CD4-positive, alpha-beta T cell (primary cell): ENCODE results near the gene ZNF24. TPM values are rescaled to one million over a fixed set of nuclear protein-coding genes. Genes with fewer than 3 reads are reported as not detected.

ENCODE experiments used
- ATAC-seq: fragments of 200-7000 bp; cut with Tn5 transposase; one replicate; pipeline ENCODE4 v1.10.0; 2022; ENCODE audit warnings: mild to moderate bottlenecking; ENCODE audit not compliant: poor library complexity
- CTCF ChIA-PET: fragments of 350-600 bp; sonication (Branson Sonifier 250); formaldehyde crosslinking; loops from one replicate; lab custom pipeline; 2021; ENCODE audit warnings: antibody characterized with exemption, inconsistent platforms; lab: Charles Lee
- POLR2A ChIA-PET: fragments of 350-600 bp; sonication (Branson Sonifier 250); formaldehyde crosslinking; loops from one replicate; lab custom pipeline; 2021; ENCODE audit warnings: antibody characterized with exemption, inconsistent platforms; lab: Charles Lee
- DNase-seq, 14 experiments: peaks; one replicate each; pipeline ENCODE4 v3.0.0-alpha.2; 2013 to 2020; ENCODE audit warnings: mixed read lengths in 2 of 14
- H3K27ac ChIP-seq, 2 donors: one replicate each; pipeline versions ENCODE4 v1.5.1 to v1.7.0; 2013; ENCODE audit warnings: low read length in 2 of 2, low read depth in 1 of 2, mild to moderate bottlenecking in 1 of 2
- H3K27me3 ChIP-seq, 2 experiments: 1 replicate in 1 of 2; 2 replicates in 1 of 2; pipeline versions ENCODE4 v1.6.1 to v1.7.0; 2013; ENCODE audit warnings: low read length in 2 of 2, control low read depth in 1 of 2, mild to moderate bottlenecking in 1 of 2, moderate library complexity in 1 of 2; ENCODE audit not compliant: insufficient read depth in 2 of 2, control insufficient read depth in 1 of 2
- H3K36me3 ChIP-seq: one replicate; pipeline ENCODE4 v1.6.1; 2013; ENCODE audit warnings: low read length, control low read depth; ENCODE audit not compliant: insufficient read depth
- H3K4me1 ChIP-seq: one replicate; pipeline ENCODE4 v1.6.1; 2013; ENCODE audit warnings: low read length, control low read depth; ENCODE audit not compliant: insufficient read depth
- H3K4me3 ChIP-seq: one replicate; pipeline ENCODE4 v1.5.1; 2013; ENCODE audit warnings: mild to moderate bottlenecking, low read length, moderate library complexity
- H3K9me3 ChIP-seq, 2 experiments: 1 replicate in 1 of 2; 2 replicates in 1 of 2; pipeline versions ENCODE4 v1.6.1 to v1.7.0; 2013; ENCODE audit warnings: low read length in 2 of 2, mild to moderate bottlenecking in 2 of 2, control low read depth in 1 of 2, moderate library complexity in 1 of 2; ENCODE audit not compliant: control insufficient read depth in 1 of 2, insufficient read depth in 1 of 2
- H3K27ac Mint-ChIP-seq: one replicate; pipeline ENCODE4 v1.8.0; 2020; ENCODE audit warnings: mixed read lengths
- H3K27me3 Mint-ChIP-seq: one replicate; pipeline ENCODE4 v1.8.0; 2021; ENCODE audit warnings: mixed read lengths
- H3K36me3 Mint-ChIP-seq: one replicate; pipeline ENCODE4 v1.8.0; 2021; ENCODE audit warnings: low read depth, mixed read lengths
- H3K4me1 Mint-ChIP-seq: one replicate; pipeline ENCODE4 v1.8.0; 2021; ENCODE audit warnings: low read depth, mixed read lengths
- H3K4me3 Mint-ChIP-seq: one replicate; pipeline ENCODE4 v1.8.0; 2020; ENCODE audit warnings: mild to moderate bottlenecking, mixed read lengths
- H3K9me3 Mint-ChIP-seq: one replicate; pipeline ENCODE4 v1.8.0; 2020; ENCODE audit warnings: mixed read lengths
- intact Hi-C, 2 experiments: fragments of 100-400 bp; cut with DNase I in 1 of 2; cut with micrococcal nuclease in 1 of 2; formaldehyde crosslinking; loops; one replicate each; pipeline versions ENCODE4 v1.15.1 to v1.9.0; 2023 to 2025; cut with DNase I, micrococcal nuclease
- total RNA-seq, 174 experiments: library from RNA in 2 of 174; stranded (reverse) in 2 of 174; gene quantifications; one replicate each; pipeline ENCODE4 v1.2.3 and lab custom pipeline; 2021 to 2026
- TF ChIP-seq, protein P1 (sequence below): fragments of 200-600 bp; IDR thresholded peaks from one replicate; pipeline ENCODE4 v1.8.0; 2022; ENCODE audit warnings: antibody characterized with exemption, mild to moderate bottlenecking

Gene ZNF24
- total RNA-seq, 2 experiments from 2014 or later = 65.9 to 68.3 TPM

DNA sequence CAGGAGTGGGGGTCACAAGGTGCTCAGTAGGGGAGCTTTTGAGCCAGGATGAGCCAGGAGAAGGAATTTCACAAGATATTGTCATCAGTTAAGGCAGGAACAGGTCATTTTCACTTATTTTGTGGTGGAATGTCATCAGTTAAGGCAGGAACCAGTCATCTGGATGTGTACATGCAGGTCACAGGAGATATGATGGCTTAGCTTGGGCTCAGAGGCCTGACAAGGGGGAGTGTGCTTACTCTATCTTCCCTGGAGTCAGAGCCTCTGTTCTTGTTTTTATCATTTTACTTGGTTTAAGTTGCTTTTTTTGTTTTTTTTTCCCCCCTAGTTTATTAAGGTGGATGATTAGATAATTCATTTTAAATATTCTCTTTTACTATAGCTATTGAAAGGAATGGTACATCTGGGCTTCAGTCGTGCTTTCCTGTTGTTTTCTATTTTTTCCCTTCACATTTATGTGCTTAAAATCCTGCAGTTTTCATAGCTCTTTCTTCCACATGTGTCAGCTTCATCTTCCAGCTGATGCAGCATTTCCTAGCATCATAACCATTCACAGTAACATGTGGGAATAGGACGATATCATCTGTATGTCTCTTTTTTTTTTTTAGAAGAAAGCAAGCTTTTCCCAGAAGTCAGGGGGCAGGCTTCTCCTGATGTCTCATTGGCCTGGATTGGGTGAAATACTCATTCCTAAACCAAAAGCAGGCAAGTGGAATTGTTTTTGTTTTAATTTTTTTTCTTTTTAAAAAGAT, 17.5 kb upstream of the ZNF24 start:
- no peak overlapping the region for H3K4me3 ChIP-seq
- ATAC-seq (no peak), DNase-seq (no peak)
- H3K36me3 Mint-ChIP-seq = no peaks in the 10 kb centered on the region
- no peaks in the 10 kb centered on the region for H3K27me3 ChIP-seq
- no peaks in the 10 kb centered on the region for H3K9me3 ChIP-seq
- H3K9me3 Mint-ChIP-seq = no peaks in the 10 kb centered on the region
- CTCF ChIA-PET = no interaction called here
- intact Hi-C loops = no loop called here
- H3K27ac ChIP-seq = no peak overlapping the region
- no peak overlapping the region for H3K27ac Mint-ChIP-seq
- H3K4me1 ChIP-seq = no peaks in the 10 kb centered on the region
- H3K36me3 ChIP-seq = no peaks in the 10 kb centered on the region
- H3K4me1 Mint-ChIP-seq = no peaks in the 10 kb centered on the region
- H3K27me3 Mint-ChIP-seq = no peaks in the 10 kb centered on the region
- TF ChIP-seq, protein P1, sequence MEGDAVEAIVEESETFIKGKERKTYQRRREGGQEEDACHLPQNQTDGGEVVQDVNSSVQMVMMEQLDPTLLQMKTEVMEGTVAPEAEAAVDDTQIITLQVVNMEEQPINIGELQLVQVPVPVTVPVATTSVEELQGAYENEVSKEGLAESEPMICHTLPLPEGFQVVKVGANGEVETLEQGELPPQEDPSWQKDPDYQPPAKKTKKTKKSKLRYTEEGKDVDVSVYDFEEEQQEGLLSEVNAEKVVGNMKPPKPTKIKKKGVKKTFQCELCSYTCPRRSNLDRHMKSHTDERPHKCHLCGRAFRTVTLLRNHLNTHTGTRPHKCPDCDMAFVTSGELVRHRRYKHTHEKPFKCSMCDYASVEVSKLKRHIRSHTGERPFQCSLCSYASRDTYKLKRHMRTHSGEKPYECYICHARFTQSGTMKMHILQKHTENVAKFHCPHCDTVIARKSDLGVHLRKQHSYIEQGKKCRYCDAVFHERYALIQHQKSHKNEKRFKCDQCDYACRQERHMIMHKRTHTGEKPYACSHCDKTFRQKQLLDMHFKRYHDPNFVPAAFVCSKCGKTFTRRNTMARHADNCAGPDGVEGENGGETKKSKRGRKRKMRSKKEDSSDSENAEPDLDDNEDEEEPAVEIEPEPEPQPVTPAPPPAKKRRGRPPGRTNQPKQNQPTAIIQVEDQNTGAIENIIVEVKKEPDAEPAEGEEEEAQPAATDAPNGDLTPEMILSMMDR = no peak
- POLR2A ChIA-PET = interaction anchor here (0.6 kb wide), 1 partner anchor 1464 kb away, joined by 5 read pairs; no protein-coding TSS in a partner anchor
- H3K4me3 Mint-ChIP-seq = no peak overlapping the region

DNA sequence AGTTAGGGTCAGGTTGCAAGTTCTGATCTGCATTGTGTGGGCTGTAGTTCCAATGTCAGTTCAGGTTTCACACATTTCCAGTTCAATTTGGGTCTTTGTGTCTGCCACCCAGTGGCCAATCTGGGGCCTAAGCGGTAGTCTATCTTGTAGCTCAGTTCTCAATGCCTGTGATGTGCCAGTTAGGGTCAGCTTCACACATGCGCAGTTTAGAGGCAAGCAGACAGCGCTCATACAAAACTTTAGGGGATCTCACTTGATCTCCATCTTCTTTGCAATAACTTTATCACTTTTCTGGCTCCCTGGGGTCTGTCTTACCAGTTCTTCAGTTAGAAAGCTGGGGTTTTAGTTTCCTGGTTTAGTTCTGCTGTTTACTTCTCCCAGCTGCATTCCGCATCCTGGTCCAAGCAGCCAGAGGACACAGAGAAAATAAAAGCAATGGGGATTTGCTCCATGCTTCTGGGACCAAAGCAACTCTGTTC, 11.0 kb upstream of the ZNF24 start:
- H3K4me1 ChIP-seq = no peaks in the 10 kb centered on the region
- POLR2A ChIA-PET = interaction anchor here (0.8 to 1.0 kb wide), 2 partner anchors 9 to 11 kb away, joined by 3 to 5 read pairs; partner anchors contain the start of gene ZNF24
- H3K4me3 ChIP-seq = no peak overlapping the region
- no peak overlapping the region for H3K27ac ChIP-seq
- Mint-ChIP-seq H3K4me3 (no peak overlapping the region), H3K27ac (no peak overlapping the region), H3K27me3 (no peaks in the 10 kb centered on the region), H3K9me3 (peaks cover 4% of the 10 kb centered on the region), H3K36me3 (no peaks in the 10 kb centered on the region), H3K4me1 (peaks cover 4% of the 10 kb centered on the region)
- intact Hi-C loops = loop anchor here (1.0 to 5.0 kb wide), 4 partner anchors 124 to 349 kb away; no protein-coding TSS in a partner anchor
- peaks cover 8 to 9% of the 10 kb centered on the region in 2 experiments for H3K9me3 ChIP-seq
- no peaks in the 10 kb centered on the region for H3K36me3 ChIP-seq
- CTCF ChIA-PET = interaction anchor here (0.7 to 1.6 kb wide), 13 partner anchors 11 to 379 kb away, joined by 3 to 16 read pairs (median 4); partner anchors contain the start of genes ZNF24 and ZNF397
- DNase-seq (peak; percentile 39 to 85 (median 48)), ATAC-seq (peak; percentile 95)
- H3K27me3 ChIP-seq = no peaks in the 10 kb centered on the region
- TF ChIP-seq, protein P1 = peak; percentile 68

DNA sequence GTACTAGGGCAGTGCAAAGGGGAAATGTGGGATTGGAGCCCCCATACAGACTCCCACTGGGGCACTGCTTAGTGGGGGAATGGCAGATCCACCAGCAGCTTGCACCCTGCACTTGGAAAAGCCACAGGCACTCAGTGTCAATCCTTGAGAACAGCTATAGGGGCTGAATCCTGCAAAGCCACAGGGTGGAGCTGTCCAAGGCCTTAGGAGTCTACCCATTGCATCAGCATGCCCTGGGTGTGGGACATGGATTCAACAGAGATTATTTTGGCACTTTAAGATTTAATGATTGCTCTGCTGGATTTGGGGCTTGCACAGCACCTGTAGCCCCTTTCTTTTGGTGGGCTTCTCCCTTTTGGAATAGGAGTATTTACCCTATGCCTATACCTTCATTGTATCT, 8.6 kb upstream of the ZNF24 start:
- Histone ChIP-seq H3K27me3 (no peaks in the 10 kb centered on the region), H3K27ac (no peak overlapping the region), H3K36me3 (no peaks in the 10 kb centered on the region), H3K4me1 (no peaks in the 10 kb centered on the region), H3K4me3 (no peak overlapping the region), H3K9me3 (peaks cover 8 to 9% of the 10 kb centered on the region in 2 experiments)
- CTCF ChIA-PET = no interaction called here
- intact Hi-C loops = loop anchor here in 1 of 2 experiments (2.0 kb wide), 1 partner anchor 324 kb away; no protein-coding TSS in a partner anchor
- no peak for ATAC-seq
- H3K4me1 Mint-ChIP-seq = peaks cover 4% of the 10 kb centered on the region
- no peak overlapping the region for H3K4me3 Mint-ChIP-seq
- TF ChIP-seq, protein P1 = no peak
- H3K9me3 Mint-ChIP-seq = peaks cover 4% of the 10 kb centered on the region
- POLR2A ChIA-PET = no interaction called here
- no peak overlapping the region for H3K27ac Mint-ChIP-seq
- no peak for DNase-seq
- H3K27me3 Mint-ChIP-seq = no peaks in the 10 kb centered on the region
- no peaks in the 10 kb centered on the region for H3K36me3 Mint-ChIP-seq
